Stimulated activated CD4-positive, alpha-beta T cell treated with anti-CD3 and anti-CD28 coated beads, Interleukin-4, amount 100 ng/mL, for 4 hours (primary cell): ENCODE results near the gene INPP5B.

Experiments
- DNase-seq, 2 experiments: peaks; one replicate each; pipeline ENCODE4 v3.0.0-alpha.2; 2020

INPP5B gene

DNA sequence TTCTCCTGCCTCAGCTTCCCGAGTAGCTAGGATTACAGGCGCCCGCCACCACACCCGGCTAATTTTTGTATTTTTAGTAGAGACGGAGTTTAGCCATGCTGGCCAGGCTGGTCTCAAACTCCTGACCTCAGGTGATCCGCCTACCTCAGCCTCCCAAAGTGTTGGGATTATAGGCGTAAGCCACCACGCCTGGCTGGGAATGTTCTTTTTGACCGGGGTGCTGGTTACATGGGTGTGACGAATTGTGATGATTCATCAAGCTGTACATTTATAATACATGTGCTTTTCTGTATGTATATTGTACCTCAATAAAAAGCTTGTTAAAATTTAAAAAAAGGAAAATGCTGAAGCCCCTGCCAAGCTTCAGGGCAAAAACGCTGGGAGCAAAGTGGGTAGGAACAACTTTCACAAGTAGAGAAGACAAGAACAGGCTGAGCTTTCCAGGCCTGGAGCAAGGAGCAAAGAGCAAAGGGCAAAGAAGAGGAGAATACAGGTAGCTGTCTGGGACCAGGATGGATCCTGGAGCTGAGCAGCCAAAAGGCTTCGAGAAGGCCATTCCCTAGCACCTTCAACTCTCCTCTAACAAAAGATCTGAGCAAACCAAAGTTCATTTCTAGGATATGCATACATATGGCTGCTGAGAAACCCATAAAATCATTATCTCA lies 118.3 kb downstream of the INPP5B start:
- no peak for DNase-seq

- no peak for DNase-seq
Measured at GRCh38 chr1:37825506-37825905, 121.3 kb downstream of the INPP5B start.

GRCh38 chr1:37824001-37824400 lies 122.9 kb downstream of the INPP5B start:
- no peak for DNase-seq

DNA sequence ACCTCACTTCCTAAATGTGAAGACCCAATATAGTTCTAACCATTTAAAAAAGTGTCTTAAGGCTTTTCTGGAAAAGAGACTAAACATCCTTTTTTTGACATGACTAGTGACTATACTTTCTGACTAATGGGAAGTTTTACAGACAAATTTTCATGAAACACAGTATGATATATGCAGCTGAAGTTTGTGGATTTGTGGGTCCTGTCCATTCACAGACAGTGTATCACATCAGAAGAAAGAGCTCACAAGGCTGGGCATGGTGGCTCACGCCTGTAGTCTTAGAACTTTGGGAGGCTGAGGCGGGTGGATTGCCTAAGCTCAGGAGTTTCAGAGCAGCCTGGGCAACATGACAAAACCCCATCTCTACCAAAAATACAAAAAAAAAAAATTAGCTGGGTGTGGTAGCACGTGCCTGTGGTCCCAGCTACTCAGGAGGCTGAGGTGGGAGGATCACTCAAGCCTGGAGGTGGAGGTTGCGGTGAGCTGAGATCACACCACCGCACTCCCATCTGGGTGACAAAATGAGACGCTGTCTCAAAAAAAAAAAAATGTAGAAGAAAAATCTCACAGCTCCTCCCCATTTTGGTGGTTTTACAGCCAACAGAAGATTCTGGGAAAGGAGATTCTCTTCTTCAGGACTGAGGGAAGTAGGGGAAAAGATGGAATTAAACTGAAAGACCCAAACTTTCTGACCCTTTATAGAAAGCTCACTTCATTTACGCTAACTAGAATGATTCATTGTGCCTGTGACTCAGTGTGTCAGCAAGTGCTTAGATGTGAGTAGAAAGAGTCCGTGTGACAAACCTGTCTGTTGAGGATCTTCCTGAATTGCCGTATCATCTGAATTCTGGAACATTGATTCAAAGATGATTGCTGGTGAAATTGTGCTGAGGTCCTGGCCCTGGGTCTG lies 123.7 kb downstream of the INPP5B start:
- no peak for DNase-seq

GRCh38 chr1:37821481-37821880 lies 125.4 kb downstream of the INPP5B start:
- DNase-seq = no peak

DNA sequence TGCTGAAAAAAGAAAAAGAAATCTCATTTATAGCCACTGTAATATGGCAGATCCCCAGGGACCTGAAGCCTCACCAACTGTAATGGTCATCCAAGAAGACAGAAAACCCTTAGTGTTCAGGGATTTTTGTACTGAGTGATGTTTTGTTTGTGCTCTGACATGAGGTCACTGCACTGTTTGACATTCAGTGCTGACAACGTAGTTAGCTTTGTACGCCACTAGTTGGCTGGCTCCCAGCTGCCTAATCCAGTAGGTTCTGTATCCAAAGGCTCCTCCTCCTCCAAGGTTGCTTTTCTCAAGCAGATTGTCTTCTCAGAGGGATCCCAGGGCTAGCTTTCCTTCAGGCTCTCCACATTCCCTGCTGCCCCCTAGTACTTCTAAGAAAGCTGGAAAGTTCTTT lies 129.4 kb downstream of the INPP5B start:
- no peak for DNase-seq

GRCh38 chr1:37814252-37814651 lies 132.6 kb downstream of the INPP5B start:
- no peak for DNase-seq

GRCh38 chr1:37813529-37814145 lies 133.2 kb downstream of the INPP5B start:
- no peak for DNase-seq

- DNase-seq = peak; percentile 50 to 60
Measured at GRCh38 chr1:37811027-37811655, 135.7 kb downstream of the INPP5B start.
